Smooth muscle cell of the umbilical artery (primary cell): ENCODE results near the gene TTC39C. TPM values are rescaled to one million over a fixed set of nuclear protein-coding genes. Genes with fewer than 3 reads are reported as not detected.

Experiments
- total RNA-seq: library from RNA; depleted of rRNA; stranded (reverse); fragments of >200 nt; gene quantifications from 2 replicates; pipeline ENCODE4 v1.2.3, GENCODE V29; 2014

TTC39C gene
- 13.4 TPM in 2 replicates for total RNA-seq

GRCh38 chr18:24014062-24014985 lies at the start of gene TTC39C:
Gene TTC39C (plus strand): TSS chr18:24014754. CDS start chr18:24014872, 118 bp downstream.

GRCh38 chr18:24138789-24139616 lies 124.4 kb downstream of the TTC39C start, which contains the start of gene CABYR:
Gene CABYR (plus strand): TSS chr18:24139062. CDS start chr18:24143115, 4,053 bp downstream.

Other genes with a start within 250 kb of the TTC39C start
- 4.5 and 5.8 TPM in 2 replicates for gene CABYR, start 124.3 kb downstream of the TTC39C start, total RNA-seq